Thyroid gland (tissue), 4 donors: Measurements from ENCODE around the gene LGALS1. TPM values are rescaled to one million over a fixed set of nuclear protein-coding genes. Genes with fewer than 3 reads are reported as not detected.
A peak's percentile ranks its signal among the peaks of the same experiment; 100 is the strongest.
"Not testable (repeated sequence)": the region's sequence is repeated elsewhere in the genome, so short reads cannot be mapped to it uniquely, and the experiment has no call there.

Source experiments
- DNase-seq, 2 donors: peaks; one replicate each; pipeline ENCODE4 v3.0.0-alpha.2; 2019
- H3K27ac ChIP-seq, 3 donors: fragments of 200-600 bp; sonication (generic); 1 replicate in 2 of 3; 2 replicates in 1 of 3; pipeline ENCODE4 v1.5.1; 2016 to 2019; ENCODE audit warnings: mild to moderate bottlenecking in 1 of 3, moderate library complexity in 1 of 3
- H3K27me3 ChIP-seq: fragments of 200-600 bp; sonication (generic); one replicate; pipeline ENCODE4 v1.5.1; 2019
- H3K36me3 ChIP-seq, 2 donors: fragments of 200-600 bp; sonication (generic); one replicate each; pipeline ENCODE4 v1.5.1; 2016 to 2019
- H3K4me1 ChIP-seq, 2 donors: fragments of 200-600 bp; sonication (generic); one replicate each; pipeline ENCODE4 v1.5.1; 2017 to 2019
- H3K4me3 ChIP-seq, 3 donors: fragments of 200-600 bp; sonication (generic); replicated peaks in 1 of 3; 1 replicate in 2 of 3; 2 replicates in 1 of 3; pipeline ENCODE4 v1.5.1; 2016; ENCODE audit warnings: mild to moderate bottlenecking in 1 of 3
- H3K9me3 ChIP-seq: fragments of 200-600 bp; sonication (generic); one replicate; pipeline ENCODE4 v1.5.1; 2017
- POLR2A ChIP-seq, 2 donors: fragments of 450-650 bp; IDR thresholded peaks; one replicate each; pipeline ENCODE4 v1.6.1; 2017; ENCODE audit warnings: antibody characterized with exemption in 2 of 2, mild to moderate bottlenecking in 2 of 2, moderate library complexity in 1 of 2
- WGBS, 2 donors: methylation state at CpG; one replicate each; pipeline ENCODE4 v1.1.5; 2017; 5-methylcytosine and 5-hydroxymethylcytosine counted together
- intact Hi-C: fragments of 100-400 bp; cut with DNase I; formaldehyde crosslinking; loops from one replicate; pipeline ENCODE4 v1.15.1; 2023
- total RNA-seq, 4 donors: library from RNA; depleted of rRNA; stranded (reverse); fragments of >200 nt; gene quantifications; one replicate each; pipeline ENCODE4 v1.2.3, GENCODE V29; 2016
- TF ChIP-seq, protein P1 (sequence below), 6 experiments: fragments of 200-600 bp in 3 of 6; fragments of 450-650 bp in 3 of 6; sonication (generic) in 3 of 6; IDR thresholded peaks; one replicate each; pipeline ENCODE4 v1.5.1; 2016 to 2019; ENCODE audit warnings: antibody characterized with exemption in 6 of 6, mild to moderate bottlenecking in 2 of 6, inconsistent platforms in 1 of 6, moderate library complexity in 1 of 6

LGALS1 gene
- total RNA-seq, 4 donors from 2014 or later, result 146 to 212 (median 188) TPM

DNA sequence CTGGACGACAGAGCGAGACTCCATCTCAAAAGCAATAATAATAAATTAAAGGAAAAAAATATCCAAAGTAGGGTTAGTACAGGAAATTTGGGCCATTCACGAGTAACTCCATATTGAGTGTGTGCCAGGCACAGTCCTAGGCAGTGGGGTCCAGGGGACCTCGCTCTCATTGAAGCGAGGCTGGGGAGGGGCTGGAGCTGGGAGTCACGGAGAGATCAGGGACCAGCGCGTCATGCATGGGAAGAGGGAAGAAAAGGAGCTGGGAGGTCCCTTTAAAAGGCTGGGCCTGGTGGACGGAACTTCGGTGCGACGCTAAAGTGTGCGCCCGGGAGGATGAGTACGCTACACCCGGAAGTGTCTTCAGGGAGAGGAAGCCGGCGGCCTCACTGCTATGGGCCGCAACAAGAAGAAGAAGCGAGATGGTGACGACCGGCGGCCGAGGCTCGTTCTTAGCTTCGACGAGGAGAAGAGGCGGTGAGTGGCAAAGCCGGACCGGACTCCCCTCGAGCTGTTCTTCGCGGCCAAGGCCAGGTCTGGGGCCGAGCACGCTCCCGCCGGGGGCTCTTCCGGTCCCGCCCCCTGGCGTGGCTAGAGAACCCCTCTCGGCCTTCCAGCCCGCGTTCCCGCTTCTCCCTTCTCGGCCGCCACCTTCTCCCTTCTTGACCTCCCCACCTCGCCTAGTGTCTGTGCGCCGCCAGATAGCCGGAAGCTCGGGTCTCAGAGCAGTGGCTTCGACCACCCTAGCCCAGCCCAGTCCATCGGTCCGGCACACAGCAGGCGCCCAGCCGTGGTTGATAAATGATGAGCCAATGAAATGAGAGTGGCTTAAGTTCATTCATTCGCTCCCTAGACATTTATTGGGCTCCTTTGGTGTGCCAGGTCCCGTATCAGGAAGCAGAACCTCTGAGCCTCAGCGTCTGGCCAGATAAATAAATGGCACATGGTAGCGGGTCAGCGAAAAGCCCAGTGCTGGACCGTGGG lies 10.9 kb downstream of the LGALS1 start, which contains the start of gene NOL12:
NOL12 (plus strand) TSS at position 342 of the 981 bp plus-strand sequence; CDS start at position 392, 50 bp downstream.
- intact Hi-C loops, result loop anchor here (5.0 kb wide), 1 partner anchor 44 kb away; no protein-coding TSS in a partner anchor
- peak; percentile 75 to 76 for DNase-seq
- TF ChIP-seq, protein P1, sequence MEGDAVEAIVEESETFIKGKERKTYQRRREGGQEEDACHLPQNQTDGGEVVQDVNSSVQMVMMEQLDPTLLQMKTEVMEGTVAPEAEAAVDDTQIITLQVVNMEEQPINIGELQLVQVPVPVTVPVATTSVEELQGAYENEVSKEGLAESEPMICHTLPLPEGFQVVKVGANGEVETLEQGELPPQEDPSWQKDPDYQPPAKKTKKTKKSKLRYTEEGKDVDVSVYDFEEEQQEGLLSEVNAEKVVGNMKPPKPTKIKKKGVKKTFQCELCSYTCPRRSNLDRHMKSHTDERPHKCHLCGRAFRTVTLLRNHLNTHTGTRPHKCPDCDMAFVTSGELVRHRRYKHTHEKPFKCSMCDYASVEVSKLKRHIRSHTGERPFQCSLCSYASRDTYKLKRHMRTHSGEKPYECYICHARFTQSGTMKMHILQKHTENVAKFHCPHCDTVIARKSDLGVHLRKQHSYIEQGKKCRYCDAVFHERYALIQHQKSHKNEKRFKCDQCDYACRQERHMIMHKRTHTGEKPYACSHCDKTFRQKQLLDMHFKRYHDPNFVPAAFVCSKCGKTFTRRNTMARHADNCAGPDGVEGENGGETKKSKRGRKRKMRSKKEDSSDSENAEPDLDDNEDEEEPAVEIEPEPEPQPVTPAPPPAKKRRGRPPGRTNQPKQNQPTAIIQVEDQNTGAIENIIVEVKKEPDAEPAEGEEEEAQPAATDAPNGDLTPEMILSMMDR (IDR thresholded peaks at IDR 0.05), result peak in 1 of 6 experiments; percentile 19
- TF ChIP-seq POLR2A (IDR thresholded peaks at IDR 0.05), result peak in 1 of 2 donors; percentile 43
- Histone ChIP-seq H3K9me3 (no peaks in the 10 kb centered on the region), H3K4me1 (peaks cover 13 to 16% of the 10 kb centered on the region in 2 donors), H3K27me3 (no peaks in the 10 kb centered on the region), H3K27ac (peak within 1 kb of the TSS; percentile 61 to 68 (median 67)), H3K4me3 (peak within 1 kb of the TSS; percentile 62 to 93 (median 90)), H3K36me3 (peaks cover 12 to 19% of the 10 kb centered on the region in 2 donors)
- 2 to 3% methylated on average over 50 to 60 of the region's 62 CpGs for WGBS, 2 donors

DNA sequence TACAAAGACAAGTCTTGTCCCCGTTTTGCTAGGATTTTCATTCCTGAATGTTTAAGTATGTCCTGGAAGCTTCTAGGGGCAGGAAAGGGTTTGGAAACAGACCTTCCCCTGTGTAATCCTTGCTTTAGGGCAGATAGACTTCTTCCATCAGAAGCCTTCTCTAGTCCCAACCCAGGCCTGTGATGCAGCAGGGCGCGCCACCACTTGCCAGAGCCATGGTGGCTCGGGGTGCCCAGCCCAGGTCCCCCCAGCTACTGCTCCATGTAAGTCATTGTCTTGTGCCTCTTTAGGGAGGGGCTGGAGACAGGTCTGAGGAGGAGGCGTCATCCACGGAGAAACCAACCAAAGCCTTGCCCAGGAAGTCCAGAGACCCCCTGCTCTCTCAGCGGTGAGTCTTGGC lies 15.0 kb downstream of the LGALS1 start:
- no peak for TF ChIP-seq POLR2A (IDR thresholded peaks at IDR 0.05)
- TF ChIP-seq, protein P1 (IDR thresholded peaks at IDR 0.05), result no peak
- Histone ChIP-seq H3K4me1 (peaks cover 13 to 16% of the 10 kb centered on the region in 2 donors), H3K9me3 (no peaks in the 10 kb centered on the region), H3K4me3 (no peak overlapping the region), H3K36me3 (peaks cover 35 to 38% of the 10 kb centered on the region in 2 donors), H3K27me3 (no peaks in the 10 kb centered on the region), H3K27ac (no peak overlapping the region)
- intact Hi-C loops, result no loop called here
- WGBS, 2 donors, result 85 to 91% methylated on average over 3 to 6 of the region's 7 CpGs
- no peak for DNase-seq

DNA sequence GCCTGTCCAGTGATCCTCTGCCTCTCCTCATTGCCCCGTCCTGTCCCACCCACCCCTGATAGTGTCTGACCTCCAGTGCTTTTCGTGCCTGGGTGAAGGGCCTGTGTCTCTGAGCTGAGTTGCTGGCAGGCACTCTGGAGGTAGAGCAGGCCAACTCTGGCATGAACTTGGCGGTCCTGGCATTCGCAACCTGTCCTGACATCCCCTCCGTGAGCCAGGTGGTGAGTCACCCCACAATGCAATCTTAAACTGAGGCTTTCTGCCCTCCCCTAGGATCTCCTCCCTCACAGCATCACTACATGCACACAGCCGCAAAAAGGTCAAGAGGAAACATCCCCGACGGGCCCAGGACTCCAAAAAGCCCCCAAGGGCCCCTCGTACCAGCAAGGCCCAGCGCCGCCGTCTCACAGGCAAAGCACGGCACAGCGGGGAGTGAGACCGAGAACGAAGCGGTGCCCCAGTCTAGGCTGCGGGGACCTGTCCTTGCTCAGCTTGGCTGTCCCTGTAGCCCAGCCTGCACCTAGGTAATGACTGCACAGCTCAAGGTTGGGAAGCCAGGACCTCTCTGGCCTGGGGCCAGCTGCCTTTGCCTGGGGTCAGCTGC lies 15.6 kb downstream of the LGALS1 start:
- H3K4me1 ChIP-seq, result peaks cover 12 to 13% of the 10 kb centered on the region in 2 donors
- intact Hi-C loops, result no loop called here
- no peak overlapping the region for H3K4me3 ChIP-seq
- H3K9me3 ChIP-seq, result no peaks in the 10 kb centered on the region
- no peak for TF ChIP-seq POLR2A (IDR thresholded peaks at IDR 0.05)
- TF ChIP-seq, protein P1 (IDR thresholded peaks at IDR 0.05), result no peak
- H3K36me3 ChIP-seq, result peaks cover 35 to 38% of the 10 kb centered on the region in 2 donors
- H3K27ac ChIP-seq, result no peak overlapping the region
- H3K27me3 ChIP-seq, result no peaks in the 10 kb centered on the region
- WGBS, 2 donors, result 97% methylated on average over 15 to 18 of the region's 18 CpGs
- DNase-seq, result no peak

DNA sequence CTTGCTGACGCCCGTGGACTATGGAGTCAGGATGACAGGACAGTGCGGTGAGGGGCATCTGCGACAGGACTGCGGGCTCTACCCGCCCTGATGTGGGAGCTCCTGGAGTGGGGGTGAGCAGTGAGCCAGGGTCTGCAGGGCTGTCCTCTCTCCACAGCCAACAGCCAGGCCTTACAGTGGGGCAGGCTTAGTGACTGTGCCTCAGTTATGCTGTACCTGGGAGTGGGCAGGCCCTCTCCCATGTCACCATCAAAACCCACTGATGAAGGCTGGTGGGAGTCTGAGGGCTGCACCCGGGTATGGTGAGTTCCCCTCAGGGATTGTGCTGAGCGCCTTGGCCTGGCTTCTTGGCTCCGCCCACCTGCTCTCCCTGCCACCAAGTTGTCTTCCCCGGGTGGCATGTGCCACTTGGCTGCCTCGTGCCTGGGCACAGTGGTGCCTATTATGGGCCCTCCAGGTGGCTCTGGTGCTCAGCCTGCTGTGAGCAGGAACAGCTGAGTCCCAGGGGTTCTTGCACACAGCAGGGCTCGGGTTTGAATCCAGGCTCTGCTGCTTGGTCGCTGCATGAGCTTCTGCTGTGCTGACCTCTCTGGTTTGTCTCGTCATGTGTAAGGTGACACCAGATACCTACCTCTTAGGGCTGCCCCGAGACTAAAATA lies 17.3 kb downstream of the LGALS1 start:
- H3K27me3 ChIP-seq, result no peaks in the 10 kb centered on the region
- H3K27ac ChIP-seq, result no peak overlapping the region
- intact Hi-C loops, result no loop called here
- peaks cover 4 to 12% of the 10 kb centered on the region in 2 donors for H3K4me1 ChIP-seq
- H3K9me3 ChIP-seq, result no peaks in the 10 kb centered on the region
- H3K36me3 ChIP-seq, result peaks cover 35 to 38% of the 10 kb centered on the region in 2 donors
- 90 to 93% methylated on average over 10 of the region's 15 CpGs for WGBS, 2 donors
- TF ChIP-seq, protein P1 (IDR thresholded peaks at IDR 0.05), result no peak
- no peak for TF ChIP-seq POLR2A (IDR thresholded peaks at IDR 0.05)
- no peak overlapping the region for H3K4me3 ChIP-seq
- no peak for DNase-seq

GRCh38 chr22:37694131-37694530 lies 18.7 kb downstream of the LGALS1 start:
- H3K9me3 ChIP-seq, H3K27me3 ChIP-seq, DNase-seq, H3K4me3 ChIP-seq, H3K4me1 ChIP-seq, intact Hi-C loops, H3K27ac ChIP-seq: not testable (repeated sequence)
- WGBS, 2 donors, result 94 to 96% methylated on average over 7 of the region's 7 CpGs
- H3K36me3 ChIP-seq, result peaks cover 32 to 33% of the 10 kb centered on the region in 2 donors

GRCh38 chr22:37696260-37696656 lies 20.8 kb downstream of the LGALS1 start:
- WGBS, 2 donors, result 36 to 37% methylated on average over 13 of the region's 13 CpGs

More at GRCh38 chr22:37696260-37696656, 20.8 kb downstream of the LGALS1 start:
- H3K4me1 ChIP-seq, H3K27me3 ChIP-seq, H3K4me3 ChIP-seq, H3K27ac ChIP-seq, DNase-seq, H3K9me3 ChIP-seq: not testable (repeated sequence)
- intact Hi-C loops, result loop anchor here (5.0 kb wide), 1 partner anchor 41 kb away; no protein-coding TSS in a partner anchor
- peaks cover 20 to 23% of the 10 kb centered on the region in 2 donors for H3K36me3 ChIP-seq
